ENCODE data around the gene VIP.

The VIP gene

DNA sequence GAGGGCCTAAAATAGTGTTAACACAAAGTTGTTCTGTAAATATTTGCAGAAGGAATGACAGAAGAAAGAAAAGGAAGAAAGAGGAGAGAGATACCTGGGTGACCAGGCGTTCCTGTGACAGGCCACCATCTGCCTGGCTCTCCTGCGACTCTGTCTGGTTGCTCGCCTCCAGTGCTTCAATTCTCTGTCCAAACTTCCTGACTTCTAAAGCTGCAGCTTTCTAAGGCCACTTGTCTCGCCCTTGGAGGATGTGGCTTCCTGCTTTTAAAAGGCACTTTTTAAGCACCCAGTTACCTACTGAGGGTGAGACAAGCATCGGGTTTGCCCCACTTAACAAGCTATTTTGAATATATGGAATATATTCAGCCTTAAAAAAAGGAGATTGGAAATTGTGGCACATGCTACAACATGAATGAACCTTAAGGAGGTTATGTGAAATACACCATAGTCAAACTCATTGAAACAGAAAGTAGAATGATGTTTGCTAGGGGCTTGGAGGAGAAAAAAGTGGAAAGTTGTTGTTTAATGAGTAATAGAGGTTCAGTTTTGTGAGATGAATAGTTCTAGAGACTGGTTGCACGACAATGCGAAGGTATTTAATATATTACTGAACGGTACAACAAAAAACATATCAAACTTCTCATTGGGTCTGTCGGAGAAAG lies 32.8 kb downstream of the VIP start:
- no peak for DNase-seq

DNA sequence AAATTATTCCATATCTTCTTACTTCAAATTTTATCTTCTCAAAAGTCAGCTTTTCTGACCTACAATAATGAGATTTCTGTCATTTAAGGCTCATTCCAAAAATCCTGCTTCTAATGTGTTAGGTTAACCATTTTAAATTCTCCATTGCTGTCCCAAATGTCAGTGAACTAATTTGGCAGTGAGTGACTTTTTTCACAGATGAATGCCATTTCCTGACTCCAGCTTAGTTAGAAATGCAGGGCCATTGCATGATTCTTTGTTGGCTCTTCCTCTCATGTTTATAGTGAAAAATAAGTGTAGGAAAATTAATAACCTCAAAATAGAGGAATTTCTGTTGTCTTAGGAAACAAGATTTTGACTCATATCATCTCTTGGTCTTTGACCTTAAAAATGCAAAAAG lies 44.1 kb downstream of the VIP start:
- no peak for DNase-seq

DNA sequence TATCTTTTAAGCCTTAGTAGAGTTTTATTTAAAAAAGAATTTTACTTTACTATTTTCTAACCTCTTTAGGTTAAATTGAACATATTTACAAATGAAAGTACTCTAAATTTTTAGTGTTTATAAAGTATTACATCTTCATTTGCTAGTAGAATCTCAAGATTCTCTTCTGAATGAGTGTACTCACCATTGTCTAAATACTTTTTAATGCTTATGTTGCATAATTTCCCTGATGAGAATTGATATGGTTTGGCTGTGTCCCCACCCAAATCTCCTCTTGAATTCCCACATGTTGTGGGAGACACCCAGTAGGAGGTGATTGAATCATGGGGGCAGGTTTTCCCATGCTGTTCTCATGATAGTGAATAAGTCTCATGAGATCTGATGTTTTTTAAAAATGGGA lies 53.6 kb downstream of the VIP start:
- no peak for DNase-seq

All from activated gamma-delta T cell (primary cell).